ENCODE data around the gene MFN1. TPM values are rescaled to one million over a fixed set of nuclear protein-coding genes. Genes with fewer than 3 reads are reported as not detected.

The MFN1 gene
- total RNA-seq, 4 donors from 2014 or later = 32.7 to 97.0 (median 39.5) TPM

- Histone ChIP-seq H3K4me1 (peaks cover 2% of the 10 kb centered on the region), H3K27ac (no peak overlapping the region), H3K36me3 (peaks cover 54% of the 10 kb centered on the region), H3K9me3 (no peaks in the 10 kb centered on the region), H3K27me3 (no peaks in the 10 kb centered on the region), H3K4me3 (no peak overlapping the region)
- 92% methylated on average over 2 of the region's 2 CpGs for WGBS
- no peak for DNase-seq (ENCODE audit: low spot score in 2 of 2)
- no peak for TF ChIP-seq POLR2A (IDR thresholded peaks at IDR 0.05)
- no peak for TF ChIP-seq POLR2AphosphoS5 (IDR thresholded peaks at IDR 0.05)
- no peak for TF ChIP-seq CTCF (IDR thresholded peaks at IDR 0.05)
These were observed 69.2 kb downstream of the MFN1 start for GRCh38 chr3:179416681-179417080.

GRCh38 chr3:179418610-179419009, 71.1 kb downstream of the MFN1 start:
- 85% methylated on average over 3 of the region's 3 CpGs for WGBS

GRCh38 chr3:179421500-179421899, 74.0 kb downstream of the MFN1 start:
- Histone ChIP-seq H3K4me3 (no peak overlapping the region), H3K9me3 (no peaks in the 10 kb centered on the region), H3K27ac (no peak overlapping the region), H3K36me3 (peaks cover 59% of the 10 kb centered on the region), H3K27me3 (no peaks in the 10 kb centered on the region), H3K4me1 (peaks cover 4% of the 10 kb centered on the region)
- no peak for DNase-seq (ENCODE audit: low spot score in 2 of 2)
- WGBS = 40% methylated on average over 2 of the region's 2 CpGs
- TF ChIP-seq POLR2A (IDR thresholded peaks at IDR 0.05) (no peak), CTCF (IDR thresholded peaks at IDR 0.05) (peak; percentile 18 to 20)

More at GRCh38 chr3:179418610-179419009, 71.1 kb downstream of the MFN1 start:
- TF ChIP-seq POLR2AphosphoS5 (IDR thresholded peaks at IDR 0.05) (no peak), EP300 (IDR thresholded peaks at IDR 0.05) (no peak)
- H3K36me3 ChIP-seq = peaks cover 46% of the 10 kb centered on the region
- H3K27me3 ChIP-seq = no peaks in the 10 kb centered on the region
- no peaks in the 10 kb centered on the region for H3K9me3 ChIP-seq
- no peak overlapping the region for H3K27ac ChIP-seq
- no peak overlapping the region for H3K4me3 ChIP-seq
- no peak for DNase-seq (ENCODE audit: low spot score in 2 of 2)
- H3K4me1 ChIP-seq = peaks cover 4% of the 10 kb centered on the region

GRCh38 chr3:179425075-179425474, 77.6 kb downstream of the MFN1 start:
- Histone ChIP-seq H3K4me3 (no peak overlapping the region), H3K4me1 (peaks cover 4% of the 10 kb centered on the region), H3K27ac (no peak overlapping the region), H3K36me3 (peaks cover 37% of the 10 kb centered on the region), H3K9me3 (no peaks in the 10 kb centered on the region), H3K27me3 (no peaks in the 10 kb centered on the region)
- no peak for DNase-seq (ENCODE audit: low spot score in 2 of 2)
- 95% methylated on average over 6 of the region's 6 CpGs for WGBS
- TF ChIP-seq EP300 (IDR thresholded peaks at IDR 0.05) = no peak
- no peak for TF ChIP-seq POLR2A (IDR thresholded peaks at IDR 0.05)
- TF ChIP-seq CTCF (IDR thresholded peaks at IDR 0.05) = no peak

- Histone ChIP-seq H3K27ac (no peak overlapping the region), H3K4me1 (peaks cover 28% of the 10 kb centered on the region), H3K36me3 (peaks cover 20% of the 10 kb centered on the region), H3K9me3 (no peaks in the 10 kb centered on the region), H3K27me3 (no peaks in the 10 kb centered on the region), H3K4me3 (no peak overlapping the region)
- DNase-seq (ENCODE audit: low spot score in 2 of 2) = no peak
- TF ChIP-seq POLR2AphosphoS5 (IDR thresholded peaks at IDR 0.05) = no peak
- no peak for TF ChIP-seq POLR2A (IDR thresholded peaks at IDR 0.05)
- no peak for TF ChIP-seq EP300 (IDR thresholded peaks at IDR 0.05)
- WGBS = 91% methylated on average over 8 of the region's 8 CpGs
These were observed 81.5 kb downstream of the MFN1 start for GRCh38 chr3:179428876-179429548.

GRCh38 chr3:179430277-179430870, 82.9 kb downstream of the MFN1 start:
- H3K36me3 ChIP-seq = peaks cover 7% of the 10 kb centered on the region
- H3K27ac ChIP-seq = no peak overlapping the region
- 93% methylated on average over 2 of the region's 2 CpGs for WGBS
- H3K9me3 ChIP-seq = no peaks in the 10 kb centered on the region
- no peak for DNase-seq (ENCODE audit: low spot score in 2 of 2)
- H3K27me3 ChIP-seq = no peaks in the 10 kb centered on the region
- no peak overlapping the region for H3K4me3 ChIP-seq
- no peak for TF ChIP-seq POLR2A (IDR thresholded peaks at IDR 0.05)
- no peak for TF ChIP-seq EP300 (IDR thresholded peaks at IDR 0.05)
- no peak for TF ChIP-seq CTCF (IDR thresholded peaks at IDR 0.05)
- no peak for TF ChIP-seq POLR2AphosphoS5 (IDR thresholded peaks at IDR 0.05)
- peaks cover 34% of the 10 kb centered on the region for H3K4me1 ChIP-seq

Data from suprapubic skin (tissue), 4 donors.